GM21526 (cell line): ENCODE data around the gene DAP.
"Not testable (repeated sequence)": the region's sequence is repeated elsewhere in the genome, so short reads cannot be mapped to it uniquely, and the experiment has no call there.

Experiments used
- ATAC-seq: cut with Tn5 transposase; IDR thresholded peaks from one replicate; pipeline ENCODE4 v1.9.1; 2021; ENCODE audit warnings: moderate library complexity; ENCODE audit not compliant: unreplicated experiment, low FRiP score

The DAP gene

DNA sequence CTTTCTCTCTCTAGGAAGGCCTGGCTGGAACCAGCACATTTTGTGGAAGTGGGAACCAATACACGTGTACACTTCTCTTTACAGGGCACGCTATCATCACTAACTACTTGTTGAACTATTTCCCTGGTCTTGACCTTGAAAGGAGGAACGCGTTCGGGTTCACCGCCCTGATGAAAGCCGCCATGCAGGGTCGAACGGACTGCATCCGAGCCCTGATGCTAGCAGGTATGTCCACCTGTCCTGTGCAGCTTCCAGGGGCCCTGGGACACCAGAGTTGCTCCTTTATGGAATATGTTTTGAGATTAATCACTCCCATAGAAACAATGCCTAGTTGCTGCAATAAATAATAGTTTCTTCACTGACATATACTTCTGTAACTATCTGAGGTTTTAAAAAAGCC lies 123.1 kb downstream of the DAP start:
- no peak for ATAC-seq

DNA sequence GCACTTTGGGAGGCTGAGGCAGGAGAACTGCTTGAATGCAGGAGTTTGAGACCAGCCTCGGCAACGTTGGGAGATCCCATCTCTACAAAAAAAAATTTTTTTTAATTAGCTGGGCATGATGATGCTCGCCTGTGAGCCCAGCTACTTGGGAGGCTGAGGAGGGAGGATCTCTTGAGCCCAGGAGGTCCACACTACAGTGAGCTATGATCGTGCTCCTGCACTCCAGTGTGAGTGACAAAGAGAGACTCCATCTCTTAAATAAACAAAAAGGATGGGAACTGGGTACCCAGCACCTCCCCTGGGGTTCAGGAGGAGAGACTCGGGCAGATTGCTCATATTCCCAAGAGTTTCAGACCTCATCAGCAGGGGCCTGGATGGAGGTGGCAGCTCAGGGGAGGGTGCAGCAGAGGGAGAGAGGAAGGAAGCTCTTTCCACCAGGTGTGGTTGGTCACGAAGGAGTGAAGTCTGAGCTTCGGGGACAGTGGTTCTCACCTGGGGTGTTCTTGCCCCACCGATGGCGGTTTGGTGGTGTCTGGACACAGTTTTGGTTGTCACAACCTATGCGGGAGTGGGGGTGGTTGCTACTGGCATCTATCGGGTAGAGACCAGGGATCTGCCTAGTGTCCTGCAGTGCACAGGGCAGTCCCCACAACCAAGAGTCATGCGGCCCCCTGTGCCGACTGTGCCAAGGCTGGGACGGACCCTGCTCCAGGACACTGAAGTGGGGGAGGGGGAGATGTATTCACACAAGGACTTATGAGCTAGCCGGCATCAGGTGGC lies 124.5 kb downstream of the DAP start:
- ATAC-seq = no peak

DNA sequence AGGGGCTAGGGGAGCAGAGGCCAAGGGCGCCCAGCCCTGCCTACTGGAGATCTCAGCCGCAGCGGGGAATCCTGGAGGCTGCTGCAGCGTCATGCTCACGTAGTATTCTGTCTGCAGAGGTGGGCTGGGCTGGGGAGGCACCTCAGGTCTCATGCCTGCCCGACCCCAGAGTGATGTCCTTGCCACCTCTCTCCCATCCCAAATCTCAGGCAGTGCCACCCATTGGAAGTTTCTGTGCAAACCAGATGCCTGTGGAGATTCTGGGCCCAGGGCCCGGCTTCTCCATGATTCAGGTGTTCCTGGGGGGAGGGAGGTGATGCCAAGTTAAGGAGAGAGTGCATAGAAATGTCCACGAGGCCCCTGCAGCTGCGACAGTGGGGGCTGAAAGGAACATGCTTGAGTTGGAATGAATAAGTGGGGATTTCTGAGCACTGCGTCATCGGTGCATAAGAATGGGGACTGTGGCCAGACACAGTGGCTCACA lies 125.1 kb downstream of the DAP start:
- no peak for ATAC-seq

DNA sequence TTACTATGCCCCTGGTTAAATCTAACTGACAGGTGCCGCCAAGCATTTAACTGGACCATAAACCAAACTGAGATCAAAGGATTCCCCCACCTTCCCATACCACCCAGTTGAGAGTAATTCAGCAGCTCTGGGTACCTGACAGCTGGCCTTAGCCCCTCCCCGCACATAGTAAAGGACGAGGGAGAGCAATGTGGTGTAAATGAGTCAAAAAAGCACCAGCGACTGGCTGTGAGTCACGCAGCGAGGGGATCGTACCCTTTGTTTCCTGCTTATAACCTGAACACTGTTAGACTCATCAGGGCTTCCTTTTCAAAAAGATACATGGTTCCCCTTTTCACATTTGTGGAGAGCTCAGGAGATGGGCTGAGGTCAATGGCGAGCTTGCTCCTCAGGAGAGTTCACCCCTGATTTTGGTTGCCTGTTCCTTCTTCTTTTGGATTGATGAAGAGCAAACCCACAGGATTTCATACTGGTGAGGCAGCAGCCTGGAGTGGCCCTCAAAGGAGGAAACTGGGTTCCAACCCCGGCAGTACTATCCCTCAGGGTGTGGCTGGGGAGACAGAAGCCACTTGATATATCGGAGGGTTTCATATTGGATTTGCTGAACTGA lies 125.7 kb downstream of the DAP start:
- ATAC-seq = peak; percentile 63

DNA sequence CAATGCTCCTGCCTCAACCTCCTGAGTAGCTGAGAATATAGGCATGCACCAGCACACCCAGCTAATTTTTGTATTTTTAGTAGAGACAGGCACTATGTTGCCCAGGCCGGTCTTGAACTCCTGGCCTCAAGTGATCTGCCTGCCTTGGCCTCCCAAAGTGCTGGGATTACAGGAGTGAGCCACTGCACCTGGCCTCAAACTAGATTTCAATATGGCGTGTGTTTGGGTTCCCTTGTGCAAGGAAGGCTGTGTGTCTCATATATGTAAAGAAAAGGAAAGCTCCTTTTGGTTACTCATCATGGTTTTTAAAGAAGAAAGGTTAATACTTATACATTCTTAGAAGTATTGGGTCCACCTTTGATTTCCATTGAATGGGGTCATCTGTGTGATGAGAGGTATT lies 126.5 kb downstream of the DAP start:
- no peak for ATAC-seq

DNA sequence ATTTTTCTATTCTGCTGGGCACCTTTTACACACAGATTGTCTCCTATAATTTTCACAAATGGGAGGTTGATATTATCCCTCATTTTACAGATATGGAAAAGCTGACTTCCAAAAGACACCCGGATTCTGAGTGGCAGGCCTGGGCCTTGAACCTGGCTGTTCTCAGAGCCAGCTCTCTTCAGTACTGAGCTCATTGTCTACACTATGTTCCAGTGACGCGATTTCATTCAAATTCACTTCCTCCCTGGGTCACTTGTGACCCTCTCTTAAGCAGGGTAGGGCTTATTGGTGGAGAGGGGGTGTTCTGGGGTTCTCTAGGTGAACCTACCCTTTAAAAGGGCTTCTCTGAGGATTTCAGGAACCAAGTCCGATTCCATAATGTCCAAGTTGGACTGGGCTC lies 127.0 kb downstream of the DAP start:
- ATAC-seq = no peak

DNA sequence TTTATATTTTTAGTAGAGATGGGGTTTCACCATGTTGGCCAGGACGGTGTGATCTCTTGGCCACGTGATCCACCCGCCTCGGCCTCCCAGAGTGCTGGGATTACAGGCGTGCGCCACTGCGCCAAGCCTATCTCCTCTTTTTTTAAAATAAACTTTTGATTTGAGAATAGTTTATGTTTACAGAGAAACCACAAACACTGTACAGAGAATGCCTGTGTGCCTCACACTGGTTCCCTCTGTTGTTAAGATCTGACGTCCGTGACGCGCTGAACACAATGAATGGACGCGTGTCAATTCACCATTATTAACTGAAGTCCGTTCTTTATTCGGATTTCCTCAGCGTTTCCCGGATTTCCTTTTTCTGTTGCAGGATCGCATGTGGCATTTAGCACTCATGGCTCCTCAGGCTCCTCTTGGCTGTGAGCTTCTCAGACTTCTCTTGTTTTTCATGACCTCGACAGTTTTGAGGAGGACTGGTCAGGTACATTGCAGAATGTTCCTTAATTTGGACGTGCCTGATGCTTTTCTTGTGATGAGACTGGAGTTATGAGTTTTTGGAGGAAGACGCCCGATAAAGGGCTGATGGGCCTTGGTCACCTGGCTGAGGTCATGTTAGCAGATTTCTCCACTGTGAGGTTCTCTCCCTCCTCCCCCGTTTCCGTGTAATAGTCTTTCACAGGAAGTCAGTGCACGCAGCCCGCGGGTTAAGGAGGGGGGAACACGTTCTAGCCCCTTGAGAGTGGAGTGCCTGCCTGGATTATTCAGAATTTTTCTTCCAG lies 127.6 kb downstream of the DAP start:
- no peak for ATAC-seq

DNA sequence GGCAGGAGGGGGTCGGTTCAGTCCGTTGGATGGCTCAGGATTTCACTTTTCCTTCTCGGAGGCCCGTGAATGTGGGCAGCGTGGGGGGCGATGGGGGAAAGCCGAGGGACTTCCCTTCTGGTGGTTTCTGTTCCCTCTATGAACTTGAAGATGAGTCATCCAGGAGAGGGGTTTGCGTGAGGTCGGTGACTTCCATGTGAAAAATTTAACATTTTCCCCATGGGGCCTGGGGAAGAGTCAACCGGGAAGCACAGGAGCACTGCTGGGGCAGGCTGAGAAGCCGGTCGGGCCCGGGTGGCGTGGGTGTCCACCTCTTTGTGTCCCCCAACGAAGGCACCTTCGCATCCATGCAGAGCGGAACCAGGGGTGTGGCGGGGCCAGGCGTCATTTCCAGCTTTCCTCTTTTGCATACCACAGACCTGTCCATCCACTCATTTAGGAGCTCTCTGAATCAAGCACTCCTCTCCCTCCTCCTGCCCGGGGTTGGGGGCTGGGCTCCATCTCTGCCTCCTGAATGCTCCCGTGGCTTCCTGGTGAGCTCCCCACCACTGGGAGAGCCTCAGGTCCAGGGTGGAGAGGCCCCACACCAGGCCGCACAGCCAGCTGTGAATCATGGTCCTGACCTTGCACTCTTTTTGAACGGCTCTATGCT lies 128.8 kb downstream of the DAP start:
- peak; percentile 48 for ATAC-seq

DNA sequence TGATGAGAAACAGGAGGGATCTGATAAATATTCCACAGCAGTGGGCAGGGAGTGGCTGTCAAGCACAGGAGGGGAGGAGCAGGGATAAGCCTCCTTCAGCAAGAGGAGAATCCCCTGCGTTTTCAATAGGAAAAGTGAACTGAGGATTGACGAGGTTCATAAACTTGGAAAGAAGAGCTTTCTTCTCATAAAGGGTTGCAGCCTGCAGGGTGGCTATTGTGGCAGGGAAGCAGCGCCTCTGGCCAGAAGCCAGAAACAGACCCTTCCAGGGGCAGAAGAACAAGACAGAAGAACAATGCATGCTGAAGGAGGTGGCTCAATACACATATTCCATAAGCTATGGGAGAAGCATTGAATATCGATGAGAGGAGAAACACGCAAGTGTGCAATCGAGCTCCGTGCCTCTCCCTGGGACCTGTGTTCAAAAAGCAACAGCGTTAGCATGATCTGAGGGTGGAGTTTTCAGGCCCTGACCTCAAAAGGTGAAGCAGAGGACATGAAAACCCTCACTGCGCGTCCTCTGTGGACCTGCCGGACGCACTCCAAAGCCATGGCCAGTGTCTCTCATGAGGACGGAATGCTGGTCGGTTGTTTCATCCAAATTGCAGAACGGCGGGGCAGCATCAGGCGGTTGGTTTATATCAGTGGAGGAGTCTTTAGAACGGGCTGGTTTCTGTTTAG lies 129.6 kb downstream of the DAP start:
- peak; percentile 5 for ATAC-seq

DNA sequence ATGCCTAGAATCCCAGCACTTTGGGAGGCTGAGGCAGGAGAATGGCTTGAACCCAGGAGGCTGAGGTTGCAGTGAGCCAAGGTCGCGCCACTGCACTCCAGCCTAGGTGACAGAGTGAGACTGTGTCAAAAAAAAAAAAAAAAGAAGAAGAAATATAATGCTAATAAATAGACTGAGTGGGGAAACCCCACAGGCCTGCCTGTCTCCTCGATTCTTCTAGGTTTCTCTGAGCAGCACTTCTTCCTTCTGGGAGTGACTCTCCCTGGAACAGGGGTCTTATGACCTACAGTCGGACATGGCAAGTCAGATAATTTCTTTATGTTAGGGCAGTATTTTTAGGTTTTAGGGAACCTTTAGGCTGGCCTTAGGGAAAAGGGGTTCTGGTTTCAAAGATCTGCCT lies 130.3 kb downstream of the DAP start:
- ATAC-seq = not testable (repeated sequence)

DNA sequence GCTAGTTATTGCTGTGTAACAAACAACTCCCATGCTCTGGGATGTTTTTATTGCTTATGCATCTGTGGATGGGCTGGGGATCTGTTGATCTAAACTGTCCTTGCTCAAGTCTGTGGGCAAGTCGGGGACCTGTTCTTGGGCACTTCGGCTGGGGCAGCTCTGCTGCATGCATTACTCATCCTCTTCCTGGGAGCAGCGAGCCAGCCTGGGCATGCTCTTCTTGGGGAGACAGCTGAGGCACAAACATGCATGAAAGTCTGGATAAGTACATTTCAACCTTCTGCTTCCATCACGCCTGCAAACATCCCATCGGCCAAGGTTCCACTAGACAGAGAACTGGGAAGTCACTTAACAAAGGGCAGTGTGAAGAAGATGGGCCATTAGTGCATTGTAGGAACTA lies 130.9 kb downstream of the DAP start:
- no peak for ATAC-seq

DNA sequence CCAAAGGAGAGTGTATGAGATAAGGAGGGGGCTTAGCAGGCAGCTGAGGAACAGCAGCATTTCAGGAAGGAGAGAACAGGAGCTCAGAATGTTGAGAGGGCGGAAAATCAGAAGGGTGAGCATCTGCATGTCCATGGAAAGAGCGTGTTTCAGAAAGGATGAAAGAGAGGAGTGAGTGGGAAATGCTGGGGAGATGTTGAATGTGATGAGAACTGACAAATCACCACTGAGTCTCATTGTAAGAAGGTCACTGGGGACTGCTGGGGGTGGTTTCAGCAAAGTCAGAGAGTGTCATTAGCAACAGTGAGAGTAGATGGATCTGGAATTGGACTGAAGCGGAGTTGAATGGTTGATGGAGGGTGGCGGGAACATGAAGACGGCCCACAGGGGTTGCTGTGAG lies 131.4 kb downstream of the DAP start:
- no peak for ATAC-seq
